Hypothalamus (tissue), 51 donors: Measurements from ENCODE around the gene SLC26A11.

Experiments
- DNase-seq, 51 donors: peaks; one replicate each; lab custom pipeline; 2025; lab: John Stamatoyannopoulos, UW

SLC26A11 gene

DNA sequence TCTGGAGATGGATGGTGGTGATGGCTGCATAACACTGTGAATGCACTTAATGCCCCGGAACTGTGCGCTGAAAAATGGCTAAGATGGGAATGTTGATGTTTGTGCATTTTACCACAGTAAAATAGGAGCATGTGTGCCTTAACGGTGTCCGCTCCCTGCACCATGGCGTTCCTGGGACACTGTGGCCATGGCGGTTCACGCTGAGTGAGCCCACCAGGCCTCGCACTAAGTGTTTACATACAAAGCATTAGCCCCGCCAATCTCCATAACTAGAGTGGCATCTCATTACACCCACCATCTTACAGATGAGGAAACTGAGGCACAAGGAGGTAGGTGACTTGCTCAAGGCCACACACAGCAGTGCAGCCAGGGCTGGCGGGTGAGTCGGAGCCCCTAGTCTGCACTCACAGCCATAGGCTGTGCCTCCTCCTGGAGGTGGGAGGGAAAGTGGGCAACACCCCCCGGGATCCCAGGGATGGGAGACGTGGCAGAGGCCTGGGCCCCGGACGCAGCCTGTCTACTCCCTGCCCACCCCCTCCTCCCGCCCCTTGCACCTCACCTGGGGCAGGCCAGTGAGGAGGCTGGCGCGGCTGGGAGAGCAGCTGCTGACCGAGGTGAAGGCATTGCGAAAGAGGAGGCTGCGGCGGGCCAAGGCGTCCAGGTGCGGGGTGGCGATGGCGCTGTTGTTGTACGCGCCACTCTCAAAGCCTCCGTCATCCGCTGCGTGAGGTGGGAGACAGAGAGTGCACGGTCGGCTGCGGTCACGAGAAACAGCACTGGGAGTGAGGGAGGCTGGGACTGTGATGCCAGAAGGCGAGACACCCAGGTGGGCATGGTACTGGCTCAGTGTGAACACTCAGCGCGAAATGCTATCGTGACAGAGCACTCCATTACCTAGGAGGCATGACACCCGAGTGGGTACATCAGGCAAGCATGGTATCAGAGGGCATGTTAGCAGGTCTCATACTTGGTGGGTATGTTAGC lies 3.5 kb upstream of the SLC26A11 start:
- no peak for DNase-seq

DNA sequence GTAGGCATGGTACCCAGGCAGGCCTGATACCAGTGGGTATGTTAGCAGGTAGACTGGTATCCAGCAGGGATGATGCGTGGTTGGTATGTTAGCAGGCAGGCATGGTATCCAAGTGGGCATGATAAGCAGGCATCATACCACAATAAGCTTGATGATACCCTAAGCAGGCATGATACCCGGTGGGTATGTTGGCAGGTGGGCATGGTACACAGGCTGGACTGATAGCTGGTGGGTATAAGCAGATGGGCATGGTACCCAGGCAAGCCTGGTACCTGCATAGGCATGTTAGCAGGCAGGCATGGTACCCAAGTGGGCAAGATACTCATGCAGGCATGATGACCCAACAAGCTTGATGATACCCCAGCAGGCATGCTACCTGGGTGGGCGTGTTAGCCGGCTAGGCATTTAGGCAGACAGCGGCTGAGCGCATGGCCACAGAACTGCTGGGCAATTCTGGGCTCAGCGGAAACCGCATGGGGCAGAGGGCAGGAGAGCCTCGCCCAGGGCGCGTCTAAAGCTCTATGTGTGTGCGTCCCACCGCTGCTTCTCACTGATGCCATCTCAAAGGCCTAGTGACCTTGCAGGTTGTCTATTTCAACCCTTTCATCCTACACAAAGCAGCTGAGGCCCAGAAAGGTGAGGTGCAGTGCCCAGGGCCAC lies 2.4 kb upstream of the SLC26A11 start:
- no peak for DNase-seq

DNA sequence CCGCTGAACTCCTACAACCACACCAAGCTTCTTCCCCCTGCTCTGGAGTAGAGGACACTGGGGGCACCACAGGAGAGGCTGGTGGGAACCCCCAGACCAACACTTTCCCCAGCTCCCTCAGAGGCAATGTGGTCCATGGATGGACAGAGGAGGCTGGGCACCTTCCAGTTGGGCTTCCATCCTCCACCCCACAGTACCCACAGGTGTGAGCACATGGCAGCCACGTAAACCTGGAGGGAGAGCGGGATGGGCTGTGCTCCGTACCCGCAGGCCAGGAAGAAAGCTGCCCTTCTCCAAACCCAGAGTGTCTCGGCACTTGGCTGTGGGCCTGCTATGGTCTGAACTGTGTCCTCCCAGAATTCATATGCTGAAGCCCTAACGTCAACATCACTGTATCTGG lies 1.8 kb upstream of the SLC26A11 start:
- no peak for DNase-seq

DNA sequence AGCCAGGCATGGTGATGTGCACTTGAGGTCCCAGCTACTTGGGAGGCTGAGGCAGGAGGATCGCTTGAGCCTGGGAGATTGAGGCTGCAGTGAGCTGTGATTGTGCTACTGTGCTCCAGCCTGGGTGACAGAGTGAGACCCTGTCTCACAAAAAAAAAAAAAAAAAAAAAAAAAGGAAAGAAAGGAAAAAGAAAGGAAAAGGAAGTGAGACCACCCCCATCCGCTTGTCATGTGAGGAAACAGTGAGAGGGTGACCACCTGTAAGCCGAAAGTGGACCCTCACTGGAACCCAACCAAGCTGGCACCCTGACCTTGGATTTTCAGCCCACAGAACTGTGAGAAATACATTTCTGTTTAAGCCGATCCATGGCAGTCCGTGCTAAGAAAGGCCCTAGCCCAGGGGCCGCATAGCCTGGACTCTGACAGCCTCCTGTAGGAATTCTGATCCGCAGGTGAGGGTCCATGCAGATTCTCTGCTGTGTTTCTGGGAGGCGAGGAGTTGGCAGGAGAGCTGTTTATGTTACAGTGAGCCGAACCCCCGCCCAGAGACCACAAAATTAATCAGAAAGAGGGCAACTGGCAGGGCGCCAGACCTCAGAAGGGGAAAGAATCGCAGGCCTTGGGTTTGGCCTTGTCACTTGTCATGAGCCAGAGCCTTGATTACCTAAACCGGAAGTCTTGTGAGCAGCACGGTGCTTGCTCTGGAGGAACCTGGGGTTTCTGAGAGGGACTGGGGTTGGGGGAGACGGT lies 1.0 kb upstream of the SLC26A11 start:
- peak in 19 of 51 donors; percentile 8 to 41 (median 23) for DNase-seq

DNA sequence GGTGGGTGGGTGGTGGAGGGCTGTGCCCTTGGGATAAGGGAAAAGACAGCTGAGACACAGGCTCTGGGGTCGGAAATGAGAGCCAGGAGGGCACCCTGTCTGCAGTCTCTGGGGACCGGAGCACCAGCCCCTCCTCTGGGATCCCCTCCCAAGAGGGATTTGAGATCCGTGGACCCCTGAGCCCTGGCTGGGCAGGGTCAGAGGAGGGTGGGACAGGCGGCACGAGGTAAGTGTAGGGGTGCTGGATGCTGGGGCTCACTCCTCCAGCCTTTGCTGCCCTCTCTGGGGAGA lies 519 bp upstream of the SLC26A11 start:
- DNase-seq: peak in 1 of 51 donors; percentile 39

DNA sequence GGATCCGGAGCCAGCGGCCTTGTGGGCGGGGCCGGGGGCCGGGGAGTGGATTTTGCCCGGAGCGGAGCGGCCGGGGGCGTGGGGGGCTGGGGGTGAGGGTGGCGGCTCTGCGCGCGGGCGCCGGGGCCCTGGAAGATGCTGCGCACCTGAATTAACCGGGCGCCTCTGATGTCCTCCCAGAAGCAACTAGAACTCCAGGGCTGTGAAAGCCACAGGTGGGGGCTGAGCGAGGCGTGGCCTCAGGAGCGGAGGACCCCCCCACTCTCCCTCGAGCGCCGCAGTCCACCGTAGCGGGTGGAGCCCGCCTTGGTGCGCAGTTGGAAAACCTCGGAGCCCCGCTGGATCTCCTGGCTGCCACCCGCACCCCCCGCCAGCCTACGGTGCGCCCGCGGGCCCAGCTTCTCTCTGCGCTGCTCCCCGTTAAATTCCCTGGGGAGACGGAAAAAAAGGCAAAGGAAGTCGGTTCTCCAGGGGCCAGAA lies 549 bp downstream of the SLC26A11 start:
- DNase-seq: peak in 25 of 51 donors; percentile 11 to 58 (median 35)

DNA sequence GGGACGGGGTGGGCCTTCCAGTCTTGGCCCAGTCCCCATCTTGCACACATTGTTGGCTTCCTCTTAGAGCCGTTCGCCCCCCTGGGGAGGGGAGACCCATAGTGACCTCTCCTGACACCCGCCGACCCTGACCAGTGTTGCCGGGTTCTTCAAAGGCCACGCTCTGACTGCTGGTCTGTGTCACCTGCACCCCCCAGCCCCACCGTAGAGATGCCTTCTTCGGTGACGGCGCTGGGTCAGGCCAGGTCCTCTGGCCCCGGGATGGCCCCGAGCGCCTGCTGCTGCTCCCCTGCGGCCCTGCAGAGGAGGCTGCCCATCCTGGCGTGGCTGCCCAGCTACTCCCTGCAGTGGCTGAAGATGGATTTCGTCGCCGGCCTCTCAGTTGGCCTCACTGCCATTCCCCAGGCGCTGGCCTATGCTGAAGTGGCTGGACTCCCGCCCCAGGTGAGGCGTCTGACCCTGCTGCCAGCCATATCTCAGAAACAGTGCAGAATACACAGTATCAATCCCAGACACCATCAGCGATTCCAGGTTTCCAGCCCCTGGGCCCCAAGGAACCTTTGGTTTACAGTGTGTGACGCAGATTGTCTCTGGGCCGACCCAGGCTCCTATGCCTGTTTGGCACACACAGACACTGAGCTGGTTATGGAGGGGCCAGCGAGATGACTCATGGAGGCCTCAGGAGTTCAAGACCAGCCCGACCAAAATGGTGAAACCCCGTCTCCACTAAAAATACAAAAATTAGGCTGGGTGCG lies 1.3 kb downstream of the SLC26A11 start:
- DNase-seq: no peak

DNA sequence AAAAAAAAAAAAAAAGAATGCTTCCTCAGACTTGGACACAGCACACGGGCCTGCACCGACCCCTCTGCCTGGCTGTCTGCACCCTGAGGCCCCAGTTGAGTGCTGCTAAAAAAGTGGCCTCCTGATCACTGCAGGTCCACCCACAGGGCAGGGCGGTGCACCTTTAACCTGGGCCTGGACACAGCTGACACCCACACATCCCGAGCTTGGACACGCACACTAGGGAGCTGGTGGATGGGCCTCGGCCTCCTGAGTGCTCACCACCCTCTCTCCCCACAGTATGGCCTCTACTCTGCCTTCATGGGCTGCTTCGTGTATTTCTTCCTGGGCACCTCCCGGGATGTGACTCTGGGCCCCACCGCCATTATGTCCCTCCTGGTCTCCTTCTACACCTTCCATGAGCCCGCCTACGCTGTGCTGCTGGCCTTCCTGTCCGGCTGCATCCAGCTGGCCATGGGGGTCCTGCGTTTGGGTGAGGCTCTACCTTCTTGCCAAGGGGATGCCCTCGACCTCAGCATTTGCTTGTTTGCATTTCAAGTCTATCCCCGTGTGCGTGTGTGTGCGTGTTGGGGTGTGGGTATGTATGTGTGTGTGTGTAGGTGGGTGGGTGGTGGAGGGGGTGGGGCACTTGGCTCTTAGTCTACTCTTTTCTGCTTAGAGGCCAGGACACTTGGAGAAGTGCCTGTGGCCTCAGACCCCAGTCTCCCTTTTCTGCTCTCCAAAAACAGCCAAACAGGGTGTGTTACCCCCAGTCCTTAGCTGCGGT lies 2.3 kb downstream of the SLC26A11 start:
- DNase-seq: no peak

DNA sequence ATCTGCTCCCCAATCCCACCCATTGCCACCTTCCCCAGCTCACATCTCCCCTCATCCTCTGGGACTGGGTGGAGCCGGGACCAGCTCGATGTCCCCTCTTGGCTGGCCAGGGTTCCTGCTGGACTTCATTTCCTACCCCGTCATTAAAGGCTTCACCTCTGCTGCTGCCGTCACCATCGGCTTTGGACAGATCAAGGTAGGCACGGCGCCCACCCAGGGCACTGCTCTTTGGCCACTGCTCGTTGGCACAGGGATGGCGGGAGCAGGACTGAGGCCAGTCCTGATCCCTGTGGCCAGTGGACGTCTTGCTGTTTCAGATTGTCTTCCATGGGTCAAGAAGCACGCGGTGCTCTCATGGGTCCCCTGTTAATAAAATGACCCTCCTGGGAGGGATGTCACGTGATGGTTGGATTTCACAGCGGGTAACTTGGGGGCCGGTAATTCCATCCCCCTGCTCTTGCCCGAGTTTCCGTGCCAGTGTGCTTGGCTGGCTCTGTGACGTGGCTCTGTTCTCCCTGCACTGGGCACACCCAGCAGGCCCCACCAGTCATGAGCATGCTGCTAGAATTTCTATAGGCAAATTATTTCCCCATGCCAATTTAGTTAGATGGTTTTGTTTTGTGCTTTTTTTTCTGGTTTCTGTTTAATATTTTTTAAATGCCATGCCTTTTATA lies 3.1 kb downstream of the SLC26A11 start:
- no peak for DNase-seq

DNA sequence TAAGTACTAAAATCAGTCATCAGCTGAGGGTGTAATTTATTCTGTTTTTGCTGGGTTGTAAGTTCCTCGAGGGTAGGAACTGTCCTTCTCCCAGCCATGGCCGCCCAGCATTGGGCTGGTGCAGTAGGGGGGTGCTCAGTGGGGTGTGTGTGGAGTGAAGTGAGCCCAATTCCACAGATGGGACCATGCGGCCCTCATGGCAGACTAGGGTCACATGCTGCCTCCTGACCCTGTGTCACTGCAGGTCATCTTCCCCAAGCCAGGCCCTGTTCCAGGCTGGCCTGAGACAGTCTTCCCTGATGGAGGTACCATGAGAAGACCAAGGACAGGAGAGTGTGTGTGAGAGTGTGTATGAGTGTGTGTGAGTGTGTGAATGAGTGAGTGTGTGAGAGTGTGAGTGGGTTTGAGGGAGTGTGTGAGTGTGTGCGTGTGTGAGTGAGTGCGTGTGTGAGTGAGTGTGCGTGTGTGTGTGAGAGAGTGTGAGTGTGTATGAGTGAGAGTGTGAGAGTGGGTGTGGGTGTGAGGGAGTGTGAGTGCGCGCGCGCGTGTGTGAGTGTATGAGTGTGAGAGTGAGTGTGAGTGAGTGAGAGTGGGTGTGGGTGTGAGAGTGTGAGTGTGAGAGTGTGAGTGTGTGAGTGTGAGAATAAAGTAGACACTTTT lies 3.7 kb downstream of the SLC26A11 start:
- no peak for DNase-seq

DNA sequence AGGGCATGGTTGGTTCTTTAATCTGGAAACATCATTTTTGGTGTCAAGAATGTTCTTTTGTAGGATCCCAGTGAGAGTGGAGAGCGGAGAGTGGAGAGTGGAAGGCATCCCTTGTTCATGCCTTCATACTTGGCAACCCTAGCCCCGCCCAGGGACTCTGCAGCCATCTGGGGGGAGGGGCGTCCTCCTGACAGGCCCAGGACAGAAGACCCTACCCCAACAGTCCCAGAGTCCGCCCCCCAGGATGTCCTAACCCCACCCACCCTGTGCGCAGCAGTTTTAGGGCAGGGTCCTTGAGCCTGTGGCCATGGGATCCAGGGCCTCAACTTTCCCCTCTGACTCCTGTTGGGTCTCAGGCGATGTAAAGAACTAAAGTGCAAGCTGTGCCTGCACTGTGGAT lies 4.5 kb downstream of the SLC26A11 start:
- no peak for DNase-seq

DNA sequence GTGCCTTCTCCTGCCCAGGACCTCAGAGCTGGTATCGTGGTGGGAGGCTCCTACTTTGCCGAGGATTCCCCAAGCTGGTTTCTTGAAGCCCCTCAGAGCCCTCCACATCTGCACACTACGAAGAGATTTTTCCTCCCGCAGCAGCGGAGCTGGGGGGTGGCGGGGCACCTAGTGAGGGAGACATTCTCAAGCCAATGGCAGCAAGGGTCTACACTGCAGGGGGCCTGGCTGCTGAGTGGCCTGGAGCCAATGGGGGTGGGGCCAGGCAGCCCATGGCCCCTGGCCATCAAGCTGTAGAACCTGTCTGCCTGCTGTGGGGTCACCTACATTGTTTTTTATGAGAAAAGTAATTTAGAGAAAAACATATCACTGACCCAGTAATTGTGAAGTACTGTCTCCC lies 5.0 kb downstream of the SLC26A11 start:
- no peak for DNase-seq

DNA sequence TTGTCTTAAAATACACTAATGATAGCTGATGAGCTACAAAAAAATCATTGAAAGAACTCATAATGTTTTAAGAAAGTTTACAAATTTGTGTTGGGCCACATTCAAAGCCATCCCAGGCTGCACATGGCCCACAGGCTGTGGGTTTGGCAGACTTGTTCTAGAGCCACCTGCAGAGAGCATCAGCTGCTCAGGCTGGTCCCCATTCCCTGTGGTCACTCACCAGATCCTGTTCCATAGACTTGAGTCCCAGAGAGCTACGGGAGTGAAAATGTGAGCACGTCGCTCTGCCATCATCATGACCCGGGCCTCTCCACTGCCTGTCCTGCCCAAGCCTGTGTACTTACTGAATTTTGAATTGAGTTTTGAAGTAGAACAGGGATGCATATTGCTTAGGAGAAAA lies 6.9 kb downstream of the SLC26A11 start:
- no peak for DNase-seq

DNA sequence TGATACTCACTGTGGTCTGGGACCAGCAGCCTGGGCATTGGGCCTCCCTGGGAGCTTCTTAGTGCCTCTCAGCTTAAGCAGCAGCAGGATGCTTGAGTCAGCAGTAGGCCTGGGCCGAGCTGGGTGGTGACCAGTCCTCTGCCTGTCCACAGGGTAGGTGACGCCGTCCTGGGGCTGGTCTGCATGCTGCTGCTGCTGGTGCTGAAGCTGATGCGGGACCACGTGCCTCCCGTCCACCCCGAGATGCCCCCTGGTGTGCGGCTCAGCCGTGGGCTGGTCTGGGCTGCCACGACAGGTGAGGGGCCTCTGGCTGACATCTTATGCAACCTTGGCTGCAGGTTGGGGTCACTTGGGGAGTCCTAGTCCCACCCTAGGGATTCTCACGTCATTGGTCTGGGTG lies 7.4 kb downstream of the SLC26A11 start:
- no peak for DNase-seq

DNA sequence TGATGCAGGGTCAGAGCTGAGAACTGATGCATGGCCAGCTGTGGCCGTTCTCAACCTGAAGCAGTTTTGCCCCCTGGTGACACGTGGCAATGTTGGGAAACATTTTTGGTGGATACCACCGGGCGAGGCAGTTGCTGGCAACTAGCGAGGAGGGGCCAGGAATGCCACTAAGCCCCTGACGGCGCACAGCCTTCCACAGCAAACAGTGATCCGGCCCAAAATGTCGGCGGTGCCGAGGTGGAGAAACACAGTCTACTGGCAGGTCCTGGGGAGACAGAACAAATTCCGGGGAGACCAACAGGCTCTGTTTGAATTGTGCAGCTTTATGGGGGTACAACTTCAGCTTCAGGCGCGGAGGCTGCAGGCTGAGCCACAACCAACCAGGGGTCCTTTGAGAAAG lies 8.2 kb downstream of the SLC26A11 start:
- DNase-seq: no peak

DNA sequence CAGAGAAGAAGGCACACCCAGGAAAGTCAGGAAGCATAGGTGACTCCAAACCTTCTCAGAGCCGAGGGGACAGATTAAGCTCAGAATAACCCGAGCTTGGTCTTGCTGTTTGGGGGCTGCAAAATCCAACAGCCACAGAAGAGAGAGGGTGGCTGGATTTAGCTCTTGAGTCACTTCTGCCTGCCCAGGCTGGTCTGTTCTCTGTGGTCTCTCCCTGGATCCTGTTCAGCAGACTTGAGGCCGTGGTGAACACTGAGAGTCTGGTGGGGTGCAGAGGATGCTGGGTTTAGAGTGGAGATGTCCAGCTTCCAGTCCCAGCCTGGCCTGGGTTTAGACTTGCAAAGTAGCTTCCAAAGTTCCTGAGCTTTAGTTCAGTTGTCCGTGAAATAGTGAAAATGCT lies 8.8 kb downstream of the SLC26A11 start:
- no peak for DNase-seq

DNA sequence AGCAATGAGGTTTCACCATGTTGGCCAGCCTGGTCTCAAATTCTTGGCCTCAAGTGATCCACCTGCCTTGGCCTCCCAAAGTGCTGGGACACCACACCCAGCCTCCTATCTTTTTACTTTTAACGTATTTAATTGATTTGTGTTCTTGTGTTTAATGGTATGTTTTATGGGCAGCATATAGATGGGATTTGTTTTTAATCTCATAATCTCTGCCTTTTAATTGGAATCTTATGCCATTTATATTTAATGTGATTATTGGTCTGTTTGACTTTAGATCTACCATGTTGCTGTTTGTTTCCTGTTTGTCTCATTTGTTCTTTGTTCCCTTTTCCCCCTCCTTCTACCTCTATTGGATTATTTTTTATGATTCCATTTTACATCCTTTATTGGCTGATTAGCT lies 12.2 kb downstream of the SLC26A11 start:
- no peak for DNase-seq

DNA sequence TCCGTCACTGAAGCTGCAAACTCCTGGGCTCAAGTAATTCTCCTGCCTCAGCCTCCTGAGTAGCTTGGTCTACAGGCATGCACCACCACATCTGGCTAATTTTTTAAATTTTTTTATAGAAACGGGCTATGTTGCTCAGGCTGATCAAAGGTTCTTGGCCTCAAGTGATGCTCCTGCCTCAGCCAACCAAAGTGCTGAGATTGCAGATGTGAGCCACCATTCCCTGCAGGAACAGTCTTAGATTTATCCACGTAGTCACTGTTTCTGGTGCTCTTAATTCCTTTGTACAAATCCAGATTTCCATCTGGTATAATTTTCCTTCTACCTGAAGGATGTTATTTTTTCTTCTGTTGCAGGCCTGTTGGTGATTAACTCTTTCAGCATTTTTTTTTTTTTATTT lies 13.0 kb downstream of the SLC26A11 start:
- no peak for DNase-seq

DNA sequence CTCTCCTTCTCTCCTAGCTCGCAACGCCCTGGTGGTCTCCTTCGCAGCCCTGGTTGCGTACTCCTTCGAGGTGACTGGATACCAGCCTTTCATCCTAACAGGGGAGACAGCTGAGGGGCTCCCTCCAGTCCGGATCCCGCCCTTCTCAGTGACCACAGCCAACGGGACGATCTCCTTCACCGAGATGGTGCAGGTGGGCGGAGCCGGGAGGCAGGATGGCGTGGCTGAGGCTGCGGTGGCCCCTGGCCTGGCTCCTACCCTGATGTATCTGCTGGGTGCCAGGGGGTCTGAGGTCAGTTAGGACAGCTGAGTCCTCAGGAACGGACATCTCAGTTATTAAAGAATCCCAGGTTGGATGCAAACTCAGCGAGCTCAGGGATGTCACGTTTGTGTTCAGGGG lies 16.7 kb downstream of the SLC26A11 start:
- no peak for DNase-seq
